Urinary bladder (tissue), 4 donors: ENCODE measurements around the gene ISM1. TPM values are rescaled to one million over a fixed set of nuclear protein-coding genes. Genes with fewer than 3 reads are reported as not detected.
"Not testable (repeated sequence)": the region's sequence is repeated elsewhere in the genome, so short reads cannot be mapped to it uniquely, and the experiment has no call there.

Source experiments
- DNase-seq: peaks from one replicate; pipeline ENCODE4 v3.0.0-alpha.2; 2015; ENCODE audit errors: extremely low spot score
- H3K27ac ChIP-seq: one replicate; pipeline ENCODE4 v1.5.1; 2013; ENCODE audit warnings: low read depth, mild to moderate bottlenecking, moderate library complexity
- H3K36me3 ChIP-seq: one replicate; pipeline ENCODE4 v1.6.1; 2013; ENCODE audit warnings: mild to moderate bottlenecking, moderate library complexity; ENCODE audit not compliant: insufficient read depth
- H3K4me1 ChIP-seq: one replicate; pipeline ENCODE4 v1.6.1; 2013; ENCODE audit warnings: mild to moderate bottlenecking, moderate library complexity; ENCODE audit not compliant: insufficient read depth
- H3K4me3 ChIP-seq: one replicate; pipeline ENCODE4 v1.5.1; 2013; ENCODE audit warnings: low read depth, low read length
- WGBS: extraction: QIAGEN DNeasy Blood & Tissue Kit; methylation state at CpG from one replicate; pipeline ENCODE4 v1.1.7; 2013; 5-methylcytosine and 5-hydroxymethylcytosine counted together
- polyA plus RNA-seq: library from polyadenylated mRNA; stranded (reverse); fragments of 200-250 nt; gene quantifications from one replicate; pipeline ENCODE4 v1.2.3, GENCODE V29; 2013
- total RNA-seq: library from RNA; depleted of rRNA; stranded (reverse); fragments of >200 nt; gene quantifications from one replicate; pipeline ENCODE4 v1.2.3, GENCODE V29; 2014
- donor health status: healthy with polysubstance abuse.
- donor health status: healthy.

Gene ISM1
- total and polyA plus RNA-seq, 2 donors, result 1.4 to 1.8 TPM

DNA sequence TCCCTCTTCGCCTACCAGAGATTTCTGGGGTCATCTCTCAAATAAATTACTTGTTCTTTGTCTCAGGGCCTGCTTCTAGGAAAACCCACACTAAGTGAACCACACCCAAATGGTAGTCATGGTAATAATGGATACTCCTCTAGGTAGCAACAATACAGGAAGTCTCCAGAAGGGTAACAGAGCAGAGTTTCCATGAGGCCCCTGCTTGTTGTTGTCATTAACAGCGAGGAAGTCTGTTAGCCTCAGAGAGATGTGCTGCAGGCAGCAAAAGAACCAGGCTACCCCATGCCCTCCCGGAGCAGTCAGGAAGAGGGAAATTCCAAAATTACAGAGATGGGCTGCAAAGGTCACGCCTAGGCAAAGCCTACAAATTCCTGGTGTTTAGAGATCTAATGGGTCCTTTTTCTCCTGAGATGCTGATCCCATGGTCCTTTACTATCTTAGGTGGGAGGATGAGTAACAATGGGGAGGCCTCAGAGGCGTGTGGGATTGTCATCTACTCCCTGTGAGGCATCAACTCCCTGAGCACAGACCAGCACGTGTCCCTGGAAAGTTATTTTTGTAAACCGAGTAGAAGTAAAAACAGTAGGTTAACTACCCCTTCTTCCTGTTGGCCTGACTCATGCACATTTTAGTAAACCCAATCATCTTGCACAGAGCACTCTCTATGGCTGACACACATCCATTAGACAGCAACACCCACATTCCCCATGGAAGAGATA, 10.1 kb downstream of the ISM1 start:
- no peak for DNase-seq
- Histone ChIP-seq H3K27ac (no peak overlapping the region), H3K36me3 (no peaks in the 10 kb centered on the region), H3K4me1 (no peaks in the 10 kb centered on the region), H3K4me3 (no peak overlapping the region)
- 74% methylated on average over 7 of the region's 7 CpGs for WGBS

DNA sequence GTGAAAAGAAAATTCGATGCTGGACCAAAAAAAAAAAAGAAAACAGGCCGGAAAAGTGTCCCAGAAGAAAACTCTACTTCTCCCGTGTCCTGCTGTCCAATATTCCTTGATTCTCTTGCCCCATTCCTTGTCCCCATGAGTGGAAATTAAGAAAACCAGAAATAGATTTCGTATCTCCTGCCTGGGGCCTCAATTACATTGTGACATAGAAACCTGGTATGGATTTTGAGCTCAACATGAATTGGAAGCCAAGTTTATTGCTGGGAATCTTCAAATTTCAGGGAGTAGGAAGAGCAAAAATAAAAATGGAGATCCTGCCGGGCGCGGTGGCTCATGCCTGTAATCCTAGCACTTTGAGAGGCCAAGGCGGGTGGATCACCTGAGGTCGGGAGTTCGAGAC, 11.9 kb downstream of the ISM1 start:
- Histone ChIP-seq H3K4me1 (no peaks in the 10 kb centered on the region), H3K27ac (no peak overlapping the region), H3K4me3 (no peak overlapping the region), H3K36me3 (no peaks in the 10 kb centered on the region)
- WGBS, result 95% methylated on average over 10 of the region's 10 CpGs
- no peak for DNase-seq

DNA sequence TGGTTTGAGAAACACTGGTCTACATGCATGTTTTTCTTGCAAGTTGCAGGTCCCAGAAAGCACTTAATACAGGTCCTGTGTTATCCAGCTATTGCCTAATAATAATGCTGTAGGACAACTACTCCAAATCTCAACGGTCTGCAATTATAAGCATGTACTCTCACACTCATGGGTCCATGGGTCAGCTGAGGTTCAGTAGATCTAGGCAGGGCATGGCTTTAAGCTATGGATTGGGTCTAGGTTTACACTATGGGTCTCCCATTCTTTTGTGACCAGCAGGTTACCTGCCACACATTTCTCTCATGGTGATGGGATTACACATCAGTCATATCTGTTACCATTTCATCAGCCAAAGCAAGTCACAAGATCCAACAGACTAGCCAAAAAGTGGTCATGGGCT, 13.9 kb downstream of the ISM1 start:
- WGBS, result 69% methylated on average over 1 of the region's 1 CpG
- no peak for DNase-seq
- Histone ChIP-seq H3K4me3 (no peak overlapping the region), H3K36me3 (no peaks in the 10 kb centered on the region), H3K4me1 (no peaks in the 10 kb centered on the region), H3K27ac (no peak overlapping the region)

DNA sequence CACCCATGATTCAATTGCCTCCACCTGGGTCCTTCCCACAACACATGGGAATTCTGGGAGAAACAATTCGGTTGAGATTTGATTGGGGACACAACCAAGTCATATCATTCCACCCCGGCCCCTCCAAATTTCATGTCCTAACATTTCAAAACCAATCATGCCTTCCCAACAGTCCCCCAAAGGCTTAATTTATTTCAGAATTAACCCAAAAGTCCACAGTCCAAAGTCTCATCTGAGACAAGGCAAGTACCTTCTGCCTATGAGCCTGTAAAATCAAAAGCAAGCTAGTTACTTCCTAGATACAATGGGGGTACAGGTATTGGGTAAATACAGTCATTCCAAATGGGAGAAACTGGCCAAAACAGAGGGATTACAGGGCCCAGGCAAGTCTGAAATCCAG, 15.3 kb downstream of the ISM1 start:
- 90% methylated on average over 2 of the region's 2 CpGs for WGBS
- not testable (repeated sequence) for H3K4me1 ChIP-seq, DNase-seq, H3K36me3 ChIP-seq, H3K27ac ChIP-seq, H3K4me3 ChIP-seq

DNA sequence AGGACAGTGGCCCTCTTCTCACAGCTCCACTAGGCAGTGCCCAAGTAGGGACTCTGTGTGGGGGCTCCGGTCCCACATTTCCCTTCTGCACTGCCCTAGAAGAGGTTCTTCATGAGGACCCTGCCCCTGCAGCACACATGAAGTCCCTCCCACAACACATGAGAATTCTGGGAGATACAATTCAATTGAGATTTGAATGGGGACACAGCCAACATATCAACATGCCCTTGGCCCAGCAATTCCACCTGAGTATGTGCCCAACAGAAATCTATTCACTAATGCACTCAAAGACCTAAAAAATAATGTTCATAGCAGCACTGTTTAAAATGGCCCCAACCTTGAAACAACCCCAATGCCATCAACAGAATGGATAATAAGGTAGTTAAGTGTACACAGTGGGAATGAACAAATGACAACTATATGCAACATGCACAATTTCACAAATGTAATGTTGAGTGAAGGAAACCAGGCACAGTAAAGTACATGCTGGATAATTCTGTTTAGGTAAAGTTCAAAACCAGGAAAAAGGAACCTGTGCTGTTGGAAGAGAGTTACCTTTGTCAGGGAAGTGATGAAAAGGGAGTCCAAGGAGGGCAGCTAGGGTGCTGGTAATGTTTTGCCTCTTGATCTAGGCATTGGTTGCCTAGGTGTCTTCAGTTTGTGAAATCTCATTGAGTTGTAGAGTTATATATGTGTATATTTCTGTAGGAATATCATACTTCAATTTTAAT, 16.1 kb downstream of the ISM1 start:
- Histone ChIP-seq H3K27ac (no peak overlapping the region), H3K4me1 (no peaks in the 10 kb centered on the region), H3K36me3 (no peaks in the 10 kb centered on the region), H3K4me3 (no peak overlapping the region)
- WGBS, result 100% methylated on average over 1 of the region's 1 CpG
- DNase-seq, result no peak

DNA sequence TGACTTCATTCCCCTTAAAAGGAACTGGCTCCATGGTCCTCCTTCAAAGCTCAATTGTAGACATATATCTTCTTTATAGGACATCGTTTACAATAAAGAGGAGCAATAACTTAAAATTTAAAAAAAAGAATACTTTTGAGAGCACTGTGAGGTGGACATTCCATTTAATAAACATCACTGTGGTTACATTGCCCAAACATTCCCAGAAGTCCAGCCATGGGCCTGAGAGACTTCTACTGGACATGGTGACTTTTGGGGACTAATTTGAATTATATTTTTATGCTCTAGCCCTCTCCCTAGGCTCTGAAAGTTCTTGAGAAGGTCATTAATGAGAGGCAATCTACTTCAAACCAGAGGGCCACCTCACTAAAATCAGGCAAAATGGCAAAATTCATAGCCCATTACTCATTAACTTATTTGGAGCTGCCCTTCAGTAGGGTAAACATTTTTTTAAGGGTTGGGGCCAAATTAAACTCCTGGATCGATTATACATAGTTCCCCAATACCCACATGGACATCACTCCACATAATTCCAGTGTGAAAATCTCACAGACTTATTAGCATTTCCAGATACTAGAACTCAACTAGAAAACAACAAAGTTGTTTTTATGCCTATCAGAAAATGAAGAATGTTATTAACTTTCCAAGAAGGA, 17.1 kb downstream of the ISM1 start:
- Histone ChIP-seq H3K36me3 (no peaks in the 10 kb centered on the region), H3K27ac (no peak overlapping the region), H3K4me1 (no peaks in the 10 kb centered on the region), H3K4me3 (no peak overlapping the region)
- DNase-seq, result no peak
- WGBS, result 79% methylated on average over 2 of the region's 2 CpGs

DNA sequence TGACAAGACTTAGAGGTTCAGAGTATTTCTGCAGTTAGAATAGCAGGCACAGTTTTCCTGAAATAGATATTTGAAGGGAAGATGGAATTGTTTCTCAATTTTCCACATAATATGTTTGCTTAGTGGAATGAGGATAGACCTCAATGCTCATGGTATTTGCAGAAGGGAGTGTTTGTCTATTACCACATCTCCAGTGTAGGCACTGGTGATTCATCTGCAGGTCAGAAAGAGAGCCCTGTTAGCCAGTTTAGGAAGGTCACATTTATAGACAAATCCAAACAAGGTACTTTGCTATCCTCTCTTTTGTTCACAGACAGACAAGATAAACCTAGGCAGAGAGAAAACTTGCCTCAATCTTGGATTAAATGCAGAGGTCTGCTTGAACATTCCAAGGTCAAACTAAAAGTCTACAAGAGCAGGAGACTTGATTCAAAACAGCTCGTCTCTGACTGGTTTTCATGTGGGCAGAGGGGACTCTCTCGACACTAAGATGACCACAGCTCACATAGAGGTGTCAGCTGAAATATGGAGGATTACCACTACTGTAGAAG, 22.8 kb downstream of the ISM1 start:
- H3K4me1 ChIP-seq, result no peaks in the 10 kb centered on the region
- no peak overlapping the region for H3K4me3 ChIP-seq
- WGBS, result 94% methylated on average over 2 of the region's 2 CpGs
- no peaks in the 10 kb centered on the region for H3K36me3 ChIP-seq
- H3K27ac ChIP-seq, result no peak overlapping the region
- DNase-seq, result no peak

DNA sequence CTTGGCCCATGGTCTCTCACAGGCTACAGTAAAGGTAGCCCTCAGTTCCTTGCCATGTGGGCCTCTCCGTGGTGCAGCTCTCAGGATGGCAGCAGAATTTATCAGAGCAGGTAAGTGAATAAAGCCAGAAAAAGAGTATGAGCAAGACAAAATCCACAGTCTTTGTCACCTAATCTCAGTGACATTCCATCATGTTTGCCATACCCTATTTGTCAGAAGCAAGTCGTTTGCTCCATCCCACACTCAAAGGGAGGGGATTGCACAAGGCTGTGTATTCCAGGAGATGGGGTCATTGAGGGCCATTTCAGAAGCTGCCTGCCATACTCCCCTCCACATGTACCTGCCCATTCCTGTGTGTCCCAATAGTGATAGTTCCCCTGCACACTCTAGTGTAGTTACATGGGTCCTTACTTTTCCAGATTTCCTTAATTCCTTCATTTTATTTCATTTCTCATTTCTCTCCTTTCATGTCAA, 24.2 kb downstream of the ISM1 start:
- no peaks in the 10 kb centered on the region for H3K36me3 ChIP-seq
- WGBS, result 80% methylated on average over 2 of the region's 2 CpGs
- DNase-seq, result no peak

DNA sequence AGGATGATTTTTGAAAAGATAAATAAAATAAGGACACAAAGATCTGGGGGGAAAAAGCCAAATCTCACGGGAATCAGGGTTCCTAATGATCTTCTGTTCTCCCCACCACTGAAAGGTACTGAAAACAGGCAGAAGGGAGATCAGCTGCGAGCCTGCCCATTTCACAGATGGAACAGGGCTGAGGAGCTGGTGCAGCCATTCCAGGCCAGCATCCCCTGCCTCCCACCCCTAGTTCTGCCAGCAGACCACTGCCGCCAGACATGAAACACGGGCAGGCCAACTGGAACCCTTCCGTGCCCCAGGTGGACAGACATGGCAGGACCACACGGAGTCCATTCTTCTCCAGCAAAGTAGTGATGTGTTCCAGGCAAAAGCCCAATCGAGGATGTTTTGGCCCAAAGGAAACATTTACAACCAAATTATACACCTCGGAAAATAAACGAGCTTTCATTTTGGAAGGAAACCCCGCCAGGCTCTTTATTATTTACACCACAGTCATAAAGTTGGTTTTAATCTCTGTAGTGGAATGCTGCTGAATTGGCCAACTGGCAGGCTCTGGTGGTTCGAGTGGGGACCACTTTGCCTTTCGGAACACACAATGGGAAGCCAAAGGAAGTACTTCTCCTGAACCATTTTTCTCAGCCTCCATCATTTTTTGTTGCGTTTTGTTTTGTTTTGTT, 28.2 kb downstream of the ISM1 start:
- 49% methylated on average over 13 of the region's 13 CpGs for WGBS
- no peak overlapping the region for H3K27ac ChIP-seq
- H3K36me3 ChIP-seq, result no peaks in the 10 kb centered on the region
- DNase-seq, result no peak
- H3K4me3 ChIP-seq, result no peak overlapping the region
- H3K4me1 ChIP-seq, result no peaks in the 10 kb centered on the region

More for the DNA sequence above, 24.2 kb downstream of the ISM1 start:
- H3K4me3 ChIP-seq, result no peak overlapping the region
- H3K27ac ChIP-seq, result no peak overlapping the region
- no peaks in the 10 kb centered on the region for H3K4me1 ChIP-seq

DNA sequence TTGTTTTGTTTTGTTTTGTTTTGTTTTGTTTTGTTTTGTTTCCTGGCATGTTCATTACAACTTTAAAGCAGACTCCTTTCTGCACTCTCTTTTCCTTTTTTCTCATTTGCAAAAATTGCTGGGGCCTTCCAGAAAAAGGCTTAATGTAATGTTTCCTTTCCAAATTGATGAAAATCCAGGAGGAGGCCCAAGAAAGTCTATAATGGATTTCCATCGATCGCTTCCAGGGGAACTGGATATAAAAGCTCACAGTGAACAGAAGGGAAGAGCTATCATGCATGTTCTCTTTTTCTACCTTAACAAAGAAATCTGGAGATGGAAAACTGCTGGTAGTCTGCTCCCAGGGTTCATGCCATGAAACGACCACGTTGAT, 28.7 kb downstream of the ISM1 start:
- 63% methylated on average over 4 of the region's 4 CpGs for WGBS
- Histone ChIP-seq H3K4me1 (no peaks in the 10 kb centered on the region), H3K4me3 (no peak overlapping the region), H3K36me3 (no peaks in the 10 kb centered on the region), H3K27ac (no peak overlapping the region)
- DNase-seq, result no peak

DNA sequence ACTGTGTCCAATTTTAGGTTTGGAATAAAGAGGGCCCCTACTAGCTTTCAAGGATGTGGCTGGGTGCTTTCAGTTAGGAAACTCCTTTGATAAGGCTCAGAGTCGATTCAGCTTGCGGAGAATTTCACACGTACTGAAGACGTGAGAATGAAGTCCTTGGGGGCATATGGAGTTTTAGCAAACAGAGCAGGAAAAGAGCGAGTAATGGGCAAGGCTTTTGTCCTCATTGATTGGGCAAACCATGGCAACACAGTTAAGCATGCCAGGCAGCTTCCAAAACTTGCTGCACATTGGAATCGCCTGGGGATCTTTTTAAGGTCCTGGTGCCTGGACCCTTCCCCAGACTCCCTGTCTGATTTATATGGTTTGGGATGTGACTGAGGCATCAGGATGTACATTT, 29.2 kb downstream of the ISM1 start:
- no peak overlapping the region for H3K4me3 ChIP-seq
- WGBS, result 92% methylated on average over 6 of the region's 6 CpGs
- no peak for DNase-seq
- H3K4me1 ChIP-seq, result no peaks in the 10 kb centered on the region
- no peaks in the 10 kb centered on the region for H3K36me3 ChIP-seq
- H3K27ac ChIP-seq, result no peak overlapping the region

DNA sequence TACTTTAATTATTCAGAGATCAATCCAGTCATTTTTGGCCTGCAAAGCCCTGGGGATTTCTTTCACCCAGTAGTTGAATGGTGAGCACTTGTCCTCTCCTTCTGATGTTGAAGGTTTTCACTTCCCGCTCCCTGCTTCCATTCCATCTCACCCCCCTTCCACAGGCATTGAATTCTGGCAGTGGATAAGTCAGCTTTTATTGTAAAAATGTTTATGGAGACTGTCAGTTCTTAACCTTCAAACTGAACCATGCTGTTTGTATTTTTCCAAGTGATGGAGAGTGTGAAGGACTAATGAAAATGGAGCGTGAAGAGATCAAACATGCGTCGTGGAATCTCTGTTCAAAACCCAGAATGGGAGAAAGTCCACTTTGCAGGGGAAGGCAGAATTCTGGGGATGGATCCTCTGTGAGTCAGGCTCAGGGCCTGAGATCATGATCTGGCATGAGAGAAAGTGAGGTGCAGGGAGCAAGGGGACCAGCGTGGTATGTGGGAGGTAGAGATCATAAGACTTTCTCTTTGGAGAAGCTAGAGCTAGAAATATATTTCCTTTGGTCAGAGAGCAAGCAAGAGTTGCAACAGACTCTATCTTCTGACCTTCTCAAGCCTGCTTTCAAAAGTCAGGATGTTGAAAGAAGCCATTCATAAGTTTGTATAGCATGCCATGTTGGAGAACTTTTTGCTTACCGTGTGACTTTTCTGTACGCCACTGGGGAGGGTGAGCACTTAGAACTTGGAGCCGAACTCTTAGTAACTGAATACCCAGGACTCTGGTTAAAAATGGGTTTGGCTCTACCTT, 30.2 kb downstream of the ISM1 start:
- no peak for DNase-seq
- Histone ChIP-seq H3K4me1 (no peaks in the 10 kb centered on the region), H3K36me3 (no peaks in the 10 kb centered on the region), H3K4me3 (no peak overlapping the region), H3K27ac (no peak overlapping the region)
- 77% methylated on average over 8 of the region's 8 CpGs for WGBS

DNA sequence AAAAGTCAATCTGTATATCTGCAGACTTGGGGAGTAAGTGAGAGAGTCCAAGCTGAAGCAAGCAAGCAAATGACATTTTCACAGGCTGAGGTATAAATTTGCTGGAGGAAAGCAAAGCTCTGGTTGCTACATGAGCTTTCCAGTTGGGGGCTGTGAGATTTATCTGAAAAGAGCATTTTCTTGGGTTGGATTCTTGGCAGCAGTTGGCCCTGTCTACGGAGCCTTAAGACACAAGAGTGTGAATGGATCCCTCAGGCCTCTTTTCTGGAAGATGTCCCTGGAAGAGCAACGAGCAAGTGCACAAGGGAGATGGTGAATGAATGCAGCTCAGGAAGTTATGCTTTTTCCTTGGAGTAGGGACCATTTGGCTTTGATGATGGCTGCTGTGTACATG, 30.8 kb downstream of the ISM1 start:
- Histone ChIP-seq H3K4me3 (no peak overlapping the region), H3K36me3 (no peaks in the 10 kb centered on the region), H3K27ac (no peak overlapping the region), H3K4me1 (no peaks in the 10 kb centered on the region)
- 66% methylated on average over 2 of the region's 2 CpGs for WGBS
- DNase-seq, result no peak
